Activated naive CD8-positive, alpha-beta T cell treated with anti-CD3 and anti-CD28 coated beads, Interleukin-2, amount 10 ng/mL, durations not matched to agents 7 days and 5 days (primary cell): ENCODE data around the gene PTK6. TPM values are rescaled to one million over a fixed set of nuclear protein-coding genes. Genes with fewer than 3 reads are reported as not detected.

Source experiments
- ATAC-seq: fragments of 150-1000 bp; cut with Tn5 transposase; one replicate; pipeline ENCODE4 v1.10.0; 2021; ENCODE audit warnings: low read depth, moderate library complexity
- POLR2A ChIA-PET: fragments of 350-600 bp; sonication (Branson Sonifier 250); formaldehyde crosslinking; loops from one replicate; lab custom pipeline; 2021; ENCODE audit warnings: antibody characterized with exemption; lab: Charles Lee
- DNase-seq: peaks from one replicate; pipeline ENCODE4 v3.0.0; 2021
- H3K27ac Mint-ChIP-seq: one replicate; pipeline ENCODE4 v1.8.0; 2022; ENCODE audit warnings: mild to moderate bottlenecking, mixed read lengths
- H3K27me3 Mint-ChIP-seq: one replicate; pipeline ENCODE4 v1.8.0; 2022; ENCODE audit warnings: mild to moderate bottlenecking, moderate library complexity, mixed read lengths
- H3K36me3 Mint-ChIP-seq: one replicate; pipeline ENCODE4 v1.8.0; 2021; ENCODE audit warnings: mild to moderate bottlenecking, mixed read lengths
- H3K4me1 Mint-ChIP-seq: one replicate; pipeline ENCODE4 v1.8.0; 2021; ENCODE audit warnings: mixed read lengths
- H3K4me3 Mint-ChIP-seq: one replicate; pipeline ENCODE4 v1.8.0; 2022; ENCODE audit warnings: mild to moderate bottlenecking, moderate library complexity, mixed read lengths
- H3K9me3 Mint-ChIP-seq: one replicate; pipeline ENCODE4 v1.8.0; 2021; ENCODE audit warnings: mixed read lengths
- total RNA-seq, 2 experiments: library from RNA; stranded (reverse); gene quantifications; one replicate each; pipeline ENCODE4 v1.2.3, GENCODE V29; 2021

The PTK6 gene
- total RNA-seq, 2 experiments from 2014 or later, result 0.11 to 0.31 TPM

GRCh38 chr20:63505723-63506122, 31.5 kb downstream of the PTK6 start:
- Mint-ChIP-seq H3K4me1 (peaks cover 6% of the 10 kb centered on the region), H3K27me3 (peaks cover 32% of the 10 kb centered on the region), H3K27ac (no peak overlapping the region), H3K36me3 (no peaks in the 10 kb centered on the region), H3K9me3 (peaks cover 3% of the 10 kb centered on the region), H3K4me3 (no peak overlapping the region)
- POLR2A ChIA-PET, result no interaction called here
- ATAC-seq, result no peak
- no peak for DNase-seq

GRCh38 chr20:63505281-63505680, 31.9 kb downstream of the PTK6 start:
- Mint-ChIP-seq H3K4me3 (no peak overlapping the region), H3K36me3 (no peaks in the 10 kb centered on the region), H3K27ac (no peak overlapping the region), H3K9me3 (peaks cover 3% of the 10 kb centered on the region), H3K4me1 (peaks cover 6% of the 10 kb centered on the region), H3K27me3 (peaks cover 29% of the 10 kb centered on the region)
- POLR2A ChIA-PET, result no interaction called here
- DNase-seq, result no peak
- ATAC-seq, result no peak

GRCh38 chr20:63504642-63505041, 32.5 kb downstream of the PTK6 start:
- H3K27ac Mint-ChIP-seq, result no peak overlapping the region
- H3K36me3 Mint-ChIP-seq, result no peaks in the 10 kb centered on the region
- H3K4me1 Mint-ChIP-seq, result peaks cover 6% of the 10 kb centered on the region
- POLR2A ChIA-PET, result no interaction called here
- no peak overlapping the region for H3K4me3 Mint-ChIP-seq
- H3K9me3 Mint-ChIP-seq, result peaks cover 3% of the 10 kb centered on the region
- H3K27me3 Mint-ChIP-seq, result peaks cover 23% of the 10 kb centered on the region
- ATAC-seq, result no peak
- DNase-seq, result no peak

GRCh38 chr20:63503524-63503923, 33.7 kb downstream of the PTK6 start:
- H3K4me3 Mint-ChIP-seq, result no peak overlapping the region
- POLR2A ChIA-PET, result no interaction called here
- H3K4me1 Mint-ChIP-seq, result peaks cover 6% of the 10 kb centered on the region
- no peak for ATAC-seq
- peaks cover 13% of the 10 kb centered on the region for H3K27me3 Mint-ChIP-seq
- H3K27ac Mint-ChIP-seq, result no peak overlapping the region
- no peak for DNase-seq
- no peaks in the 10 kb centered on the region for H3K36me3 Mint-ChIP-seq
- peaks cover 3% of the 10 kb centered on the region for H3K9me3 Mint-ChIP-seq

- no peak for ATAC-seq
- Mint-ChIP-seq H3K9me3 (peaks cover 3% of the 10 kb centered on the region), H3K27me3 (peaks cover 14% of the 10 kb centered on the region), H3K4me1 (peaks cover 3% of the 10 kb centered on the region), H3K36me3 (no peaks in the 10 kb centered on the region), H3K27ac (no peak overlapping the region), H3K4me3 (no peak overlapping the region)
- no peak for DNase-seq
- POLR2A ChIA-PET, result no interaction called here
Observed at GRCh38 chr20:63502671-63503172, 34.5 kb downstream of the PTK6 start.

- ATAC-seq, result no peak
- peaks cover 2% of the 10 kb centered on the region for H3K4me1 Mint-ChIP-seq
- peaks cover 20% of the 10 kb centered on the region for H3K27me3 Mint-ChIP-seq
- H3K4me3 Mint-ChIP-seq, result no peak overlapping the region
- no peak overlapping the region for H3K27ac Mint-ChIP-seq
- no peaks in the 10 kb centered on the region for H3K36me3 Mint-ChIP-seq
- peaks cover 3% of the 10 kb centered on the region for H3K9me3 Mint-ChIP-seq
- no peak for DNase-seq
- POLR2A ChIA-PET, result no interaction called here
Observed at GRCh38 chr20:63501818-63502670, 35.1 kb downstream of the PTK6 start.

- no peaks in the 10 kb centered on the region for H3K36me3 Mint-ChIP-seq
- H3K27me3 Mint-ChIP-seq, result peaks cover 25% of the 10 kb centered on the region
- H3K4me3 Mint-ChIP-seq, result no peak overlapping the region
- POLR2A ChIA-PET, result no interaction called here
- H3K9me3 Mint-ChIP-seq, result peaks cover 3% of the 10 kb centered on the region
- peaks cover 1% of the 10 kb centered on the region for H3K4me1 Mint-ChIP-seq
- DNase-seq (no peak), ATAC-seq (no peak)
- no peak overlapping the region for H3K27ac Mint-ChIP-seq
Observed at GRCh38 chr20:63500902-63501817, 36.0 kb downstream of the PTK6 start.

- ATAC-seq (no peak), DNase-seq (peak; percentile 28)
- no peak overlapping the region for H3K27ac Mint-ChIP-seq
- peaks cover 3% of the 10 kb centered on the region for H3K9me3 Mint-ChIP-seq
- H3K27me3 Mint-ChIP-seq, result peaks cover 26% of the 10 kb centered on the region
- no peaks in the 10 kb centered on the region for H3K36me3 Mint-ChIP-seq
- H3K4me1 Mint-ChIP-seq, result peaks cover 2% of the 10 kb centered on the region
- POLR2A ChIA-PET, result no interaction called here
- H3K4me3 Mint-ChIP-seq, result no peak overlapping the region
Observed at GRCh38 chr20:63500151-63500901, 36.9 kb downstream of the PTK6 start.

- POLR2A ChIA-PET, result no interaction called here
Observed at GRCh38 chr20:63499338-63499969, 37.7 kb downstream of the PTK6 start.

GRCh38 chr20:63498960-63499337, 38.2 kb downstream of the PTK6 start, which contains the start of gene EEF1A2:
EEF1A2 (minus strand) TSS chr20:63499083; CDS start chr20:63497763, 1,320 bp downstream.
- Mint-ChIP-seq H3K27me3 (peaks cover 23% of the 10 kb centered on the region), H3K9me3 (no peaks in the 10 kb centered on the region), H3K36me3 (no peaks in the 10 kb centered on the region), H3K4me3 (no peak within 1 kb of the TSS), H3K27ac (no peak within 1 kb of the TSS), H3K4me1 (peaks cover 2% of the 10 kb centered on the region)
- DNase-seq (peak; percentile 54), ATAC-seq (peak; percentile 17)
- POLR2A ChIA-PET, result no interaction called here

More at GRCh38 chr20:63499338-63499969, 37.7 kb downstream of the PTK6 start:
- H3K4me1 Mint-ChIP-seq, result peaks cover 2% of the 10 kb centered on the region
- peak; percentile 13 for ATAC-seq
- H3K36me3 Mint-ChIP-seq, result no peaks in the 10 kb centered on the region
- peaks cover 23% of the 10 kb centered on the region for H3K27me3 Mint-ChIP-seq
- DNase-seq, result no peak
- no peak overlapping the region for H3K4me3 Mint-ChIP-seq
- H3K9me3 Mint-ChIP-seq, result no peaks in the 10 kb centered on the region
- no peak overlapping the region for H3K27ac Mint-ChIP-seq

- POLR2A ChIA-PET, result interaction anchor here (2.2 kb wide), 1 partner anchor 22 kb away, joined by 13 read pairs; the partner anchor contains the start of gene PPDPF
- Mint-ChIP-seq H3K4me3 (no peak overlapping the region), H3K36me3 (no peaks in the 10 kb centered on the region), H3K9me3 (no peaks in the 10 kb centered on the region), H3K4me1 (peaks cover 2% of the 10 kb centered on the region), H3K27me3 (peaks cover 23% of the 10 kb centered on the region), H3K27ac (no peak overlapping the region)
- ATAC-seq (no peak), DNase-seq (peak; percentile 34)
Observed at GRCh38 chr20:63497946-63498935, 38.9 kb downstream of the PTK6 start.
